Measurements from ENCODE around the gene OR7G2.
"Not testable (repeated sequence)": the region's sequence is repeated elsewhere in the genome, so short reads cannot be mapped to it uniquely, and the experiment has no call there.

Gene OR7G2

GRCh38 chr19:9128171-9128570 lies 20.9 kb upstream of the OR7G2 start:
- no peaks in the 10 kb centered on the region for H3K36me3 ChIP-seq (ENCODE audit: control insufficient read depth, insufficient read depth, low read length)
- no peak overlapping the region for H3K4me3 ChIP-seq (ENCODE audit: low read length)
- H3K27me3 ChIP-seq (ENCODE audit: control insufficient read depth, insufficient read depth, low read length): no peaks in the 10 kb centered on the region
- no peak overlapping the region for H3K27ac ChIP-seq (ENCODE audit: low read depth, low read length)
- no peaks in the 10 kb centered on the region for H3K4me1 ChIP-seq (ENCODE audit: control insufficient read depth, insufficient read depth, low read length)
- H3K9ac ChIP-seq (ENCODE audit: low read length): no peak overlapping the region

GRCh38 chr19:9126900-9127405 lies 19.7 kb upstream of the OR7G2 start, which contains the start of gene OR7G3:
TSS of gene OR7G3 (minus strand) at chr19:9126950. CDS start at chr19:9126950, 0 bp downstream.
- Histone ChIP-seq H3K9ac (ENCODE audit: low read length) (no peak within 1 kb of the TSS), H3K36me3 (ENCODE audit: control insufficient read depth, insufficient read depth, low read length) (no peaks in the 10 kb centered on the region), H3K27ac (ENCODE audit: low read depth, low read length) (no peak within 1 kb of the TSS), H3K27me3 (ENCODE audit: control insufficient read depth, insufficient read depth, low read length) (no peaks in the 10 kb centered on the region), H3K4me1 (ENCODE audit: control insufficient read depth, insufficient read depth, low read length) (no peaks in the 10 kb centered on the region), H3K4me3 (ENCODE audit: low read length) (no peak within 1 kb of the TSS)

- Histone ChIP-seq H3K9ac (ENCODE audit: low read length) (no peak overlapping the region), H3K27ac (ENCODE audit: low read depth, low read length) (no peak overlapping the region), H3K36me3 (ENCODE audit: control insufficient read depth, insufficient read depth, low read length) (no peaks in the 10 kb centered on the region), H3K4me1 (ENCODE audit: control insufficient read depth, insufficient read depth, low read length) (no peaks in the 10 kb centered on the region), H3K4me3 (ENCODE audit: low read length) (no peak overlapping the region), H3K27me3 (ENCODE audit: control insufficient read depth, insufficient read depth, low read length) (no peaks in the 10 kb centered on the region)
Measured at GRCh38 chr19:9116547-9116946, 9.3 kb upstream of the OR7G2 start.

- H3K4me3 ChIP-seq (ENCODE audit: low read length): no peak within 1 kb of the TSS
- no peaks in the 10 kb centered on the region for H3K4me1 ChIP-seq (ENCODE audit: control insufficient read depth, insufficient read depth, low read length)
- H3K36me3 ChIP-seq (ENCODE audit: control insufficient read depth, insufficient read depth, low read length): no peaks in the 10 kb centered on the region
- H3K9ac ChIP-seq (ENCODE audit: low read length): no peak within 1 kb of the TSS
- H3K27me3 ChIP-seq (ENCODE audit: control insufficient read depth, insufficient read depth, low read length): no peaks in the 10 kb centered on the region
- H3K27ac ChIP-seq (ENCODE audit: low read depth, low read length): no peak within 1 kb of the TSS
Measured at GRCh38 chr19:9115307-9115813, 8.1 kb upstream of the OR7G2 start, which contains the start of gene OR7G1. TSS of gene OR7G1 (minus strand) at chr19:9115763. CDS start at chr19:9115763, 0 bp downstream.

GRCh38 chr19:9109959-9110358 lies 2.7 kb upstream of the OR7G2 start:
- Histone ChIP-seq H3K4me3 (ENCODE audit: low read length) (no peak overlapping the region), H3K27ac (ENCODE audit: low read depth, low read length) (no peak overlapping the region), H3K9ac (ENCODE audit: low read length) (no peak overlapping the region), H3K36me3 (ENCODE audit: control insufficient read depth, insufficient read depth, low read length) (no peaks in the 10 kb centered on the region), H3K4me1 (ENCODE audit: control insufficient read depth, insufficient read depth, low read length) (no peaks in the 10 kb centered on the region), H3K27me3 (ENCODE audit: control insufficient read depth, insufficient read depth, low read length) (no peaks in the 10 kb centered on the region)

- H3K4me3 ChIP-seq (ENCODE audit: low read length): no peak within 1 kb of the TSS
- no peaks in the 10 kb centered on the region for H3K4me1 ChIP-seq (ENCODE audit: control insufficient read depth, insufficient read depth, low read length)
- no peak within 1 kb of the TSS for H3K9ac ChIP-seq (ENCODE audit: low read length)
- H3K36me3 ChIP-seq (ENCODE audit: control insufficient read depth, insufficient read depth, low read length): no peaks in the 10 kb centered on the region
- no peaks in the 10 kb centered on the region for H3K27me3 ChIP-seq (ENCODE audit: control insufficient read depth, insufficient read depth, low read length)
- H3K27ac ChIP-seq (ENCODE audit: low read depth, low read length): no peak within 1 kb of the TSS
Measured at GRCh38 chr19:9086761-9087160, 20.5 kb downstream of the OR7G2 start, which contains the start of gene OR1M1. TSS of gene OR1M1 (plus strand) at chr19:9087061. CDS start at chr19:9093245, 6,184 bp downstream.

GRCh38 chr19:9078651-9079050 lies 28.6 kb downstream of the OR7G2 start:
- no peaks in the 10 kb centered on the region for H3K36me3 ChIP-seq (ENCODE audit: control insufficient read depth, insufficient read depth, low read length)
- peak overlapping the region; percentile 40 for H3K27ac ChIP-seq (ENCODE audit: low read depth, low read length)
- H3K9ac ChIP-seq (ENCODE audit: low read length): no peak overlapping the region
- no peaks in the 10 kb centered on the region for H3K27me3 ChIP-seq (ENCODE audit: control insufficient read depth, insufficient read depth, low read length)
- H3K4me3 ChIP-seq (ENCODE audit: low read length): no peak overlapping the region
- H3K4me1 ChIP-seq (ENCODE audit: control insufficient read depth, insufficient read depth, low read length): peaks cover 7% of the 10 kb centered on the region

GRCh38 chr19:9076901-9077300 lies 30.4 kb downstream of the OR7G2 start:
- Histone ChIP-seq H3K27ac (ENCODE audit: low read depth, low read length) (no peak overlapping the region), H3K4me1 (ENCODE audit: control insufficient read depth, insufficient read depth, low read length) (peaks cover 7% of the 10 kb centered on the region), H3K27me3 (ENCODE audit: control insufficient read depth, insufficient read depth, low read length) (no peaks in the 10 kb centered on the region), H3K4me3 (ENCODE audit: low read length) (no peak overlapping the region), H3K36me3 (ENCODE audit: control insufficient read depth, insufficient read depth, low read length) (no peaks in the 10 kb centered on the region), H3K9ac (ENCODE audit: low read length) (no peak overlapping the region)

GRCh38 chr19:9075064-9075949 lies 32.0 kb downstream of the OR7G2 start:
- Histone ChIP-seq H3K9ac (ENCODE audit: low read length) (no peak overlapping the region), H3K27ac (ENCODE audit: low read depth, low read length) (peak overlapping the region; percentile 79), H3K27me3 (ENCODE audit: control insufficient read depth, insufficient read depth, low read length) (no peaks in the 10 kb centered on the region), H3K4me1 (ENCODE audit: control insufficient read depth, insufficient read depth, low read length) (peaks cover 7% of the 10 kb centered on the region), H3K4me3 (ENCODE audit: low read length) (no peak overlapping the region), H3K36me3 (ENCODE audit: control insufficient read depth, insufficient read depth, low read length) (no peaks in the 10 kb centered on the region)

- no peak overlapping the region for H3K9ac ChIP-seq (ENCODE audit: low read length)
- no peak overlapping the region for H3K4me3 ChIP-seq (ENCODE audit: low read length)
- no peaks in the 10 kb centered on the region for H3K36me3 ChIP-seq (ENCODE audit: control insufficient read depth, insufficient read depth, low read length)
- peaks cover 7% of the 10 kb centered on the region for H3K4me1 ChIP-seq (ENCODE audit: control insufficient read depth, insufficient read depth, low read length)
- no peaks in the 10 kb centered on the region for H3K27me3 ChIP-seq (ENCODE audit: control insufficient read depth, insufficient read depth, low read length)
- H3K27ac ChIP-seq (ENCODE audit: low read depth, low read length): no peak overlapping the region
Measured at GRCh38 chr19:9073806-9074205, 33.5 kb downstream of the OR7G2 start.

- not testable (repeated sequence) for H3K4me1 ChIP-seq (ENCODE audit: control insufficient read depth, insufficient read depth, low read length); H3K36me3 ChIP-seq (ENCODE audit: control insufficient read depth, insufficient read depth, low read length); H3K27me3 ChIP-seq (ENCODE audit: control insufficient read depth, insufficient read depth, low read length); H3K9ac ChIP-seq (ENCODE audit: low read length); H3K4me3 ChIP-seq (ENCODE audit: low read length); H3K27ac ChIP-seq (ENCODE audit: low read depth, low read length)
Measured at GRCh38 chr19:9071720-9072119, 35.6 kb downstream of the OR7G2 start.

- Histone ChIP-seq H3K9ac (ENCODE audit: low read length) (no peak overlapping the region), H3K27me3 (ENCODE audit: control insufficient read depth, insufficient read depth, low read length) (no peaks in the 10 kb centered on the region), H3K36me3 (ENCODE audit: control insufficient read depth, insufficient read depth, low read length) (no peaks in the 10 kb centered on the region), H3K27ac (ENCODE audit: low read depth, low read length) (no peak overlapping the region), H3K4me1 (ENCODE audit: control insufficient read depth, insufficient read depth, low read length) (peaks cover 3% of the 10 kb centered on the region), H3K4me3 (ENCODE audit: low read length) (no peak overlapping the region)
Measured at GRCh38 chr19:9070066-9070465, 37.2 kb downstream of the OR7G2 start.
